Stimulated activated CD8-positive, alpha-beta memory T cell treated with anti-CD3 and anti-CD28 coated beads, Interleukin-15, amount 100 ng/mL, for 24 hours (primary cell): Measurements from ENCODE around the gene GDAP1L1.
A peak's percentile ranks its signal among the peaks of the same experiment; 100 is the strongest.
"Not testable (repeated sequence)": the region's sequence is repeated elsewhere in the genome, so short reads cannot be mapped to it uniquely, and the experiment has no call there.

Source experiments
- DNase-seq: peaks from one replicate; pipeline ENCODE4 v3.0.0-alpha.2; 2020; ENCODE audit warnings: low read depth

GDAP1L1 gene

GRCh38 chr20:44302026-44302669 is 55.0 kb downstream of the GDAP1L1 start:
- DNase-seq: no peak

GRCh38 chr20:44302736-44303135 is 55.6 kb downstream of the GDAP1L1 start:
- no peak for DNase-seq

GRCh38 chr20:44304383-44304782 is 57.3 kb downstream of the GDAP1L1 start:
- no peak for DNase-seq

- DNase-seq: no peak
Observed at GRCh38 chr20:44306927-44307326, 59.8 kb downstream of the GDAP1L1 start.

GRCh38 chr20:44309763-44310663 is 62.9 kb downstream of the GDAP1L1 start:
- no peak for DNase-seq

GRCh38 chr20:44310664-44311639 is 63.8 kb downstream of the GDAP1L1 start, which contains the start of gene FITM2:
Gene FITM2, minus strand, starts transcription at chr20:44311202. Its CDS starts 54 bp downstream, at chr20:44311148.
- DNase-seq: peak; percentile 99

GRCh38 chr20:44314870-44315269 is 67.8 kb downstream of the GDAP1L1 start:
- no peak for DNase-seq

- DNase-seq: no peak
Observed at GRCh38 chr20:44319839-44320422, 72.8 kb downstream of the GDAP1L1 start.

- no peak for DNase-seq
Observed at GRCh38 chr20:44324343-44324742, 77.2 kb downstream of the GDAP1L1 start.

GRCh38 chr20:44326391-44327159 is 79.5 kb downstream of the GDAP1L1 start:
- DNase-seq: no peak

- DNase-seq: not testable (repeated sequence)
Observed at GRCh38 chr20:44327748-44328147, 80.6 kb downstream of the GDAP1L1 start.

GRCh38 chr20:44328428-44328827 is 81.3 kb downstream of the GDAP1L1 start:
- no peak for DNase-seq
